Mesendoderm (in vitro differentiated cells): Measurements from ENCODE around the gene CFAP97D2.

Source experiments
- DNase-seq: peaks from one replicate; pipeline ENCODE4 v3.0.0; 2013
- H2AK5ac ChIP-seq: 2 replicates; pipeline ENCODE4 v1.6.1; 2013; ENCODE audit warnings: low read length, inconsistent platforms
- H2BK120ac ChIP-seq: 2 replicates; pipeline ENCODE4 v1.6.1; 2013; ENCODE audit warnings: low read depth, mild to moderate bottlenecking, low read length, moderate library complexity, mixed read lengths
- H2BK15ac ChIP-seq: replicated peaks from 2 replicates; pipeline ENCODE4 v1.6.1; 2013; ENCODE audit warnings: low read depth, mild to moderate bottlenecking, moderate library complexity
- H2BK5ac ChIP-seq: 2 replicates; pipeline ENCODE4 v1.6.1; 2013; ENCODE audit warnings: low read length, inconsistent platforms
- H3K18ac ChIP-seq: 2 replicates; pipeline ENCODE4 v1.6.1; 2013; ENCODE audit warnings: mild to moderate bottlenecking, low read length, mixed read lengths
- H3K23ac ChIP-seq: one replicate; pipeline ENCODE4 v1.6.1; 2013; ENCODE audit warnings: low read length
- H3K27ac ChIP-seq: 2 replicates; pipeline ENCODE4 v1.5.1; 2013; ENCODE audit warnings: low read depth, mild to moderate bottlenecking, inconsistent platforms, low read length, moderate library complexity
- H3K27me3 ChIP-seq: 2 replicates; pipeline ENCODE4 v1.6.1; 2013; ENCODE audit warnings: low read length, control low read depth, mild to moderate bottlenecking, inconsistent platforms; ENCODE audit not compliant: insufficient read depth, poor library complexity
- H3K36me3 ChIP-seq: 2 replicates; pipeline ENCODE4 v1.6.1; 2013; ENCODE audit warnings: low read length, inconsistent platforms; ENCODE audit not compliant: control insufficient read depth, insufficient read depth
- H3K4ac ChIP-seq: one replicate; pipeline ENCODE4 v1.6.1; 2013; ENCODE audit warnings: low read depth, mild to moderate bottlenecking, low read length, moderate library complexity
- H3K4me1 ChIP-seq: 2 replicates; pipeline ENCODE4 v1.6.1; 2013; ENCODE audit warnings: low read depth, low read length, inconsistent platforms; ENCODE audit not compliant: control insufficient read depth
- H3K4me2 ChIP-seq: 2 replicates; pipeline ENCODE4 v1.6.1; 2013; ENCODE audit warnings: low read length
- H3K4me3 ChIP-seq: 2 replicates; pipeline ENCODE4 v1.5.1; 2013; ENCODE audit warnings: mild to moderate bottlenecking, low read length
- H3K56ac ChIP-seq: one replicate; pipeline ENCODE4 v1.6.1; 2013; ENCODE audit warnings: low read length
- H3K79me1 ChIP-seq: 2 replicates; pipeline ENCODE4 v1.6.1; 2013; ENCODE audit warnings: low read length, inconsistent platforms
- H3K79me2 ChIP-seq: 2 replicates; pipeline ENCODE4 v1.6.1; 2013; ENCODE audit warnings: mild to moderate bottlenecking, low read length; ENCODE audit not compliant: control insufficient read depth, insufficient read depth
- H3K9ac ChIP-seq: 2 replicates; pipeline ENCODE4 v1.6.1; 2013; ENCODE audit warnings: low read length, inconsistent platforms
- H4K5ac ChIP-seq: one replicate; pipeline ENCODE4 v1.6.1; 2013; ENCODE audit warnings: low read length
- H4K8ac ChIP-seq: one replicate; pipeline ENCODE4 v1.6.1; 2013; ENCODE audit warnings: low read depth, mild to moderate bottlenecking, control low read depth, low read length, moderate library complexity
- WGBS: extraction: QIAGEN DNeasy Blood & Tissue Kit; methylation state at CpG from one replicate; pipeline ENCODE4 v1.1.7; 2013; ENCODE audit warnings: low lambda C conversion rate, missing lambda C conversion rate; ENCODE audit not compliant: insufficient coverage; ENCODE audit errors: extremely low coverage; 5-methylcytosine and 5-hydroxymethylcytosine counted together

Gene CFAP97D2

GRCh38 chr13:114135731-114136171 is 43.3 kb upstream of the CFAP97D2 start:
- peak; percentile 41 for DNase-seq
- Histone ChIP-seq H3K4me1 (peaks cover 2% of the 10 kb centered on the region), H3K9ac (no peak overlapping the region), H3K4ac (no peak overlapping the region), H3K79me2 (peaks cover 2% of the 10 kb centered on the region), H3K79me1 (peaks cover 4% of the 10 kb centered on the region), H4K8ac (no peak overlapping the region), H2BK120ac (no peak overlapping the region), H3K18ac (no peak overlapping the region), H3K4me2 (no peak overlapping the region), H4K5ac (no peak overlapping the region), H3K36me3 (no peaks in the 10 kb centered on the region), H2AK5ac (no peak overlapping the region), H3K27me3 (no peaks in the 10 kb centered on the region), H3K56ac (peak overlapping the region; percentile 7), H2BK5ac (no peak overlapping the region), H3K4me3 (no peak overlapping the region), H2BK15ac (no peak overlapping the region), H3K27ac (no peak overlapping the region), H3K23ac (no peak overlapping the region)
- WGBS, result no CpG with 5 or more reads among the region's 15 CpGs

GRCh38 chr13:114136576-114136975 is 42.5 kb upstream of the CFAP97D2 start:
- no peak overlapping the region for H3K27ac ChIP-seq
- no peak overlapping the region for H3K4me2 ChIP-seq
- H3K79me1 ChIP-seq, result peaks cover 3% of the 10 kb centered on the region
- no peak overlapping the region for H3K18ac ChIP-seq
- no peak overlapping the region for H3K23ac ChIP-seq
- H3K4me3 ChIP-seq, result no peak overlapping the region
- WGBS, result no CpG with 5 or more reads among the region's 7 CpGs
- H2BK5ac ChIP-seq, result no peak overlapping the region
- no peak overlapping the region for H3K9ac ChIP-seq
- no peaks in the 10 kb centered on the region for H3K79me2 ChIP-seq
- H3K36me3 ChIP-seq, result no peaks in the 10 kb centered on the region
- no peak overlapping the region for H4K8ac ChIP-seq
- no peak overlapping the region for H2AK5ac ChIP-seq
- no peaks in the 10 kb centered on the region for H3K27me3 ChIP-seq
- H4K5ac ChIP-seq, result no peak overlapping the region
- no peak overlapping the region for H3K56ac ChIP-seq
- H2BK15ac ChIP-seq, result no peak overlapping the region
- no peaks in the 10 kb centered on the region for H3K4me1 ChIP-seq
- H2BK120ac ChIP-seq, result no peak overlapping the region
- no peak overlapping the region for H3K4ac ChIP-seq
- DNase-seq, result peak; percentile 42

- no peak overlapping the region for H4K8ac ChIP-seq
- no peak overlapping the region for H3K4me2 ChIP-seq
- no peak overlapping the region for H3K18ac ChIP-seq
- no peak overlapping the region for H3K23ac ChIP-seq
- no peaks in the 10 kb centered on the region for H3K79me1 ChIP-seq
- no peak overlapping the region for H2BK120ac ChIP-seq
- DNase-seq, result no peak
- H3K9ac ChIP-seq, result no peak overlapping the region
- H3K27ac ChIP-seq, result no peak overlapping the region
- WGBS, result no CpG with 5 or more reads among the region's 25 CpGs
- no peaks in the 10 kb centered on the region for H3K36me3 ChIP-seq
- no peak overlapping the region for H3K4ac ChIP-seq
- no peak overlapping the region for H3K4me3 ChIP-seq
- no peaks in the 10 kb centered on the region for H3K4me1 ChIP-seq
- H4K5ac ChIP-seq, result no peak overlapping the region
- no peak overlapping the region for H2AK5ac ChIP-seq
- no peaks in the 10 kb centered on the region for H3K27me3 ChIP-seq
- no peaks in the 10 kb centered on the region for H3K79me2 ChIP-seq
- no peak overlapping the region for H2BK5ac ChIP-seq
- no peak overlapping the region for H3K56ac ChIP-seq
- H2BK15ac ChIP-seq, result no peak overlapping the region
Measured at GRCh38 chr13:114140131-114140905, 38.7 kb upstream of the CFAP97D2 start.

- Histone ChIP-seq H3K9ac (no peak overlapping the region), H3K27me3 (no peaks in the 10 kb centered on the region), H3K79me1 (no peaks in the 10 kb centered on the region), H3K4me1 (no peaks in the 10 kb centered on the region), H2BK15ac (no peak overlapping the region), H3K27ac (no peak overlapping the region), H3K4me3 (no peak overlapping the region), H4K5ac (no peak overlapping the region), H3K56ac (no peak overlapping the region), H3K4me2 (no peak overlapping the region), H3K23ac (no peak overlapping the region), H3K36me3 (no peaks in the 10 kb centered on the region), H2BK120ac (no peak overlapping the region), H4K8ac (no peak overlapping the region), H3K4ac (no peak overlapping the region), H2AK5ac (no peak overlapping the region), H2BK5ac (no peak overlapping the region), H3K79me2 (no peaks in the 10 kb centered on the region), H3K18ac (no peak overlapping the region)
- WGBS, result no CpG with 5 or more reads among the region's 10 CpGs
- no peak for DNase-seq
Measured at GRCh38 chr13:114140906-114141250, 38.2 kb upstream of the CFAP97D2 start.

GRCh38 chr13:114141261-114141996 is 37.6 kb upstream of the CFAP97D2 start:
- Histone ChIP-seq H3K4me2 (no peak overlapping the region), H3K9ac (no peak overlapping the region), H2BK15ac (no peak overlapping the region), H2BK120ac (no peak overlapping the region), H3K4ac (no peak overlapping the region), H3K56ac (no peak overlapping the region), H4K5ac (no peak overlapping the region), H3K36me3 (no peaks in the 10 kb centered on the region), H3K23ac (no peak overlapping the region), H3K27me3 (no peaks in the 10 kb centered on the region), H3K4me1 (no peaks in the 10 kb centered on the region), H2BK5ac (no peak overlapping the region), H3K79me1 (no peaks in the 10 kb centered on the region), H3K79me2 (no peaks in the 10 kb centered on the region), H3K27ac (no peak overlapping the region), H3K4me3 (no peak overlapping the region), H3K18ac (no peak overlapping the region), H4K8ac (no peak overlapping the region), H2AK5ac (no peak overlapping the region)
- no peak for DNase-seq
- WGBS, result 100% methylated on average over 5 of the region's 15 CpGs
